Transverse colon (tissue), 4 donors: Measurements from ENCODE around the gene TLL2.

Experiments used
- POLR2A ChIP-seq: fragments of 450-650 bp; IDR thresholded peaks from one replicate; pipeline ENCODE4 v1.6.1; 2016; ENCODE audit warnings: antibody characterized with exemption, mild to moderate bottlenecking, moderate library complexity
- POLR2AphosphoS5 ChIP-seq, 3 donors: sonication (generic); formaldehyde crosslinking; IDR thresholded peaks; one replicate each; pipeline ENCODE4 v1.6.1; 2016; ENCODE audit warnings: antibody characterized with exemption in 3 of 3
- TF ChIP-seq, protein P1 (sequence below), 5 experiments: fragments of 200-600 bp in 3 of 5; fragments of 450-650 bp in 2 of 5; sonication (generic) in 3 of 5; IDR thresholded peaks; 1 replicate in 2 of 5; 2 replicates in 3 of 5; pipeline ENCODE4 v1.5.1; 2016 to 2017; ENCODE audit warnings: antibody characterized with exemption in 5 of 5, inconsistent platforms in 3 of 5, mild to moderate bottlenecking in 2 of 5, moderate library complexity in 1 of 5

DNA sequence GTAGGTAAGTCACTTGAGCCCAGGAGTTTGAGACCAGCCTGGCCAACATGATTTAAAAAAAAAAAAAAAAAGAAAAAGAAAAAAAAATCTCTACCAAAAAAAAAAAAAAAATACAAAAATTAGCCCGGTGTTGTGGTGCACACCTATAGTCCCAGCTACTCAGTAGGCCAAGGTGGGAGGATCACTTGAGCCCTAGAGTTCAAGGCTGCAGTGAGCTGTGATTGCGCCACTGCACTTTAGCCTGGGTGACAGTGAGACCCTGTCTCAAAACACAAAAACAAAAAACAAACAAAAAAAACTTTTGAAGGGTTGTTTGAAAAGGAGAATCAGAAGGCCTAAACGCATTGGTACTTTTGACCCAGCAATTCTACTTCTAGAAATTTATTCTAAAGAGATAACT lies 13.7 kb downstream of the TLL2 start:
- TF ChIP-seq, protein P1, sequence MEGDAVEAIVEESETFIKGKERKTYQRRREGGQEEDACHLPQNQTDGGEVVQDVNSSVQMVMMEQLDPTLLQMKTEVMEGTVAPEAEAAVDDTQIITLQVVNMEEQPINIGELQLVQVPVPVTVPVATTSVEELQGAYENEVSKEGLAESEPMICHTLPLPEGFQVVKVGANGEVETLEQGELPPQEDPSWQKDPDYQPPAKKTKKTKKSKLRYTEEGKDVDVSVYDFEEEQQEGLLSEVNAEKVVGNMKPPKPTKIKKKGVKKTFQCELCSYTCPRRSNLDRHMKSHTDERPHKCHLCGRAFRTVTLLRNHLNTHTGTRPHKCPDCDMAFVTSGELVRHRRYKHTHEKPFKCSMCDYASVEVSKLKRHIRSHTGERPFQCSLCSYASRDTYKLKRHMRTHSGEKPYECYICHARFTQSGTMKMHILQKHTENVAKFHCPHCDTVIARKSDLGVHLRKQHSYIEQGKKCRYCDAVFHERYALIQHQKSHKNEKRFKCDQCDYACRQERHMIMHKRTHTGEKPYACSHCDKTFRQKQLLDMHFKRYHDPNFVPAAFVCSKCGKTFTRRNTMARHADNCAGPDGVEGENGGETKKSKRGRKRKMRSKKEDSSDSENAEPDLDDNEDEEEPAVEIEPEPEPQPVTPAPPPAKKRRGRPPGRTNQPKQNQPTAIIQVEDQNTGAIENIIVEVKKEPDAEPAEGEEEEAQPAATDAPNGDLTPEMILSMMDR (IDR thresholded peaks at IDR 0.05): no peak
- no peak for TF ChIP-seq POLR2A
- TF ChIP-seq POLR2AphosphoS5 (IDR thresholded peaks at IDR 0.05): no peak
